ENCODE data around the gene BAD.

BAD gene

GRCh38 chr11:64266339-64266738 is 18.1 kb downstream of the BAD start:
- TF ChIP-seq FOXP2 (optimal IDR thresholded peaks at IDR 0.05; ENCODE audit: borderline replicate concordance, extremely low read depth, extremely low read length, insufficient read depth) (no peak), POLR2AphosphoS5 (IDR thresholded peaks at IDR 0.05; ENCODE audit: low read depth, low read length) (no peak), SIN3A (IDR thresholded peaks at IDR 0.05; ENCODE audit: borderline replicate concordance, insufficient read depth, low read length) (no peak), REST (IDR thresholded peaks at IDR 0.05; ENCODE audit: insufficient read depth in 1 of 2, low read depth in 2 of 2, low read length in 2 of 2) (no peak), TAF1 (IDR thresholded peaks at IDR 0.05; ENCODE audit: borderline replicate concordance, insufficient read depth, low read length) (no peak)

GRCh38 chr11:64265176-64266160 is 19.0 kb downstream of the BAD start:
- TF ChIP-seq FOXP2 (optimal IDR thresholded peaks at IDR 0.05; ENCODE audit: borderline replicate concordance, extremely low read depth, extremely low read length, insufficient read depth) = no peak
- no peak for TF ChIP-seq TAF1 (IDR thresholded peaks at IDR 0.05; ENCODE audit: borderline replicate concordance, insufficient read depth, low read length)
- TF ChIP-seq POLR2AphosphoS5 (IDR thresholded peaks at IDR 0.05; ENCODE audit: low read depth, low read length) = no peak
- TF ChIP-seq REST (IDR thresholded peaks at IDR 0.05; ENCODE audit: insufficient read depth in 1 of 2, low read depth in 2 of 2, low read length in 2 of 2) = no peak
- TF ChIP-seq SIN3A (IDR thresholded peaks at IDR 0.05; ENCODE audit: borderline replicate concordance, insufficient read depth, low read length) = no peak

- TF ChIP-seq SIN3A (IDR thresholded peaks at IDR 0.05; ENCODE audit: borderline replicate concordance, insufficient read depth, low read length) (no peak), REST (IDR thresholded peaks at IDR 0.05; ENCODE audit: insufficient read depth in 1 of 2, low read depth in 2 of 2, low read length in 2 of 2) (no peak), POLR2AphosphoS5 (IDR thresholded peaks at IDR 0.05; ENCODE audit: low read depth, low read length) (no peak), TAF1 (IDR thresholded peaks at IDR 0.05; ENCODE audit: borderline replicate concordance, insufficient read depth, low read length) (no peak), FOXP2 (optimal IDR thresholded peaks at IDR 0.05; ENCODE audit: borderline replicate concordance, extremely low read depth, extremely low read length, insufficient read depth) (no peak)
These were observed 20.1 kb downstream of the BAD start for GRCh38 chr11:64264371-64264852.

GRCh38 chr11:64263947-64264317 is 20.5 kb downstream of the BAD start:
- TF ChIP-seq FOXP2 (optimal IDR thresholded peaks at IDR 0.05; ENCODE audit: borderline replicate concordance, extremely low read depth, extremely low read length, insufficient read depth) (no peak), REST (IDR thresholded peaks at IDR 0.05; ENCODE audit: insufficient read depth in 1 of 2, low read depth in 2 of 2, low read length in 2 of 2) (no peak), TAF1 (IDR thresholded peaks at IDR 0.05; ENCODE audit: borderline replicate concordance, insufficient read depth, low read length) (no peak), POLR2AphosphoS5 (IDR thresholded peaks at IDR 0.05; ENCODE audit: low read depth, low read length) (no peak), SIN3A (IDR thresholded peaks at IDR 0.05; ENCODE audit: borderline replicate concordance, insufficient read depth, low read length) (no peak)

Measured in PFSK-1 (cell line).